HEK293T (cell line): ENCODE results near the gene RNF141.

Source experiments
- ARNT ChIP-seq: fragments of 450-650 bp; IDR thresholded peaks from 2 replicates; pipeline ENCODE4 v1.6.1; 2017; ENCODE audit warnings: mild to moderate bottlenecking
- BHLHE40 ChIP-seq: fragments of 450-650 bp; IDR thresholded peaks from 2 replicates; pipeline ENCODE4 v1.6.1; 2016; ENCODE audit warnings: mild to moderate bottlenecking, moderate library complexity, borderline replicate concordance
- CTBP1 ChIP-seq: fragments of 450-650 bp; IDR thresholded peaks from 2 replicates; pipeline ENCODE4 v1.6.1; 2016; ENCODE audit warnings: borderline replicate concordance
- ELF4 ChIP-seq: fragments of 450-650 bp; IDR thresholded peaks from 2 replicates; pipeline ENCODE4 v1.6.1; 2017; ENCODE audit warnings: antibody characterized with exemption
- FOXA1 ChIP-seq: fragments of 450-650 bp; IDR thresholded peaks from 2 replicates; pipeline ENCODE4 v1.6.1; 2016; ENCODE audit warnings: mild to moderate bottlenecking
- FOXK2 ChIP-seq: fragments of 450-650 bp; IDR thresholded peaks from 2 replicates; pipeline ENCODE4 v1.6.1; 2016; ENCODE audit warnings: mild to moderate bottlenecking
- L3MBTL2 ChIP-seq: fragments of 450-650 bp; conservative IDR thresholded peaks from 2 replicates; pipeline ENCODE4 v1.6.1; 2016; ENCODE audit warnings: mild to moderate bottlenecking
- LEF1 ChIP-seq: fragments of 450-650 bp; IDR thresholded peaks from 2 replicates; pipeline ENCODE4 v1.6.1; 2017; ENCODE audit warnings: mild to moderate bottlenecking, borderline replicate concordance
- NFRKB ChIP-seq: fragments of 450-650 bp; IDR thresholded peaks from 2 replicates; pipeline ENCODE4 v1.6.1; 2016; ENCODE audit warnings: mild to moderate bottlenecking, moderate library complexity
- SP1 ChIP-seq: fragments of 450-650 bp; IDR thresholded peaks from 2 replicates; pipeline ENCODE4 v1.6.1; 2017
- SUZ12 ChIP-seq: fragments of 450-650 bp; IDR thresholded peaks from 2 replicates; pipeline ENCODE4 v1.6.1; 2016; ENCODE audit warnings: mild to moderate bottlenecking
- TARDBP ChIP-seq: fragments of 450-650 bp; IDR thresholded peaks from 2 replicates; pipeline ENCODE4 v1.6.1; 2016
- TF ChIP-seq, protein P1 (sequence below): fragments of 450-650 bp; IDR thresholded peaks from 2 replicates; pipeline ENCODE4 v1.6.1; 2016

DNA sequence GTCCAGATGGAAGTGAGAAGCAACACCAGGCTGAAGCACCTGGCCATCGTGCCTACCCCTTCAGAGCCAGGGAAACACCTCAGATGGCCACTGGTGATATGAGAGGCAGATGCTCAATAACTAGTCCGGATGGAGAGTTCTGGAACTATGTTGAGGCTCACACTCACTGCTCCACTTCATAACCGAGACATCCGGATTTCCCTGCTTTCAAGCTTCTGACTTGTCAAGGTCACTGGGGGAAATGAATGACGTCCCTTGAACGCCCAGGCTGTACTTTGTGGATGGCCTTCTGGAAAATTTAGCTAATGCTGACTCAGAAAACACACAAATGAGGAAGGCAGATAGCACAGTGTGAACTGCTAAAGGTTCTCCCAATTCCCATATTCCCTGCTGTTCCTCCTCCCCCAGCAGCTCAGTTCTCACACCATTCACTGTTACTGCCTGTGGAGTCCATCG is 27.5 kb upstream of the RNF141 start, which contains the start of gene LYVE1:
- no peak for TF ChIP-seq SUZ12
- no peak for TF ChIP-seq ARNT
- no peak for TF ChIP-seq BHLHE40
- TF ChIP-seq ELF4, result no peak
- TF ChIP-seq TARDBP, result no peak
- TF ChIP-seq FOXK2, result no peak
- no peak for TF ChIP-seq FOXA1
- TF ChIP-seq SP1, result no peak
- TF ChIP-seq, protein P1, sequence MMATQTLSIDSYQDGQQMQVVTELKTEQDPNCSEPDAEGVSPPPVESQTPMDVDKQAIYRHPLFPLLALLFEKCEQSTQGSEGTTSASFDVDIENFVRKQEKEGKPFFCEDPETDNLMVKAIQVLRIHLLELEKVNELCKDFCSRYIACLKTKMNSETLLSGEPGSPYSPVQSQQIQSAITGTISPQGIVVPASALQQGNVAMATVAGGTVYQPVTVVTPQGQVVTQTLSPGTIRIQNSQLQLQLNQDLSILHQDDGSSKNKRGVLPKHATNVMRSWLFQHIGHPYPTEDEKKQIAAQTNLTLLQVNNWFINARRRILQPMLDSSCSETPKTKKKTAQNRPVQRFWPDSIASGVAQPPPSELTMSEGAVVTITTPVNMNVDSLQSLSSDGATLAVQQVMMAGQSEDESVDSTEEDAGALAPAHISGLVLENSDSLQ, result no peak
- no peak for TF ChIP-seq LEF1
- TF ChIP-seq L3MBTL2, result no peak
- TF ChIP-seq NFRKB, result no peak
- TF ChIP-seq CTBP1, result no peak
